A673 (cell line): Measurements from ENCODE around the gene ZNF738.

Experiments
- CTCF ChIP-seq: fragments of 300-800, 200-600 bp; sonication (generic); conservative IDR thresholded peaks from 2 replicates; pipeline ENCODE4 v1.5.1; 2017; ENCODE audit warnings: low read depth, mild to moderate bottlenecking, antibody characterized with exemption, low read length, moderate library complexity, mixed read lengths
- EZH2 ChIP-seq: fragments of 200-600 bp; sonication (generic); IDR thresholded peaks from 2 replicates; pipeline ENCODE4 v1.6.1; 2017; ENCODE audit warnings: borderline replicate concordance, low read depth, mild to moderate bottlenecking, mixed read lengths, antibody characterized with exemption, low read length; ENCODE audit not compliant: poor library complexity, severe bottlenecking

GRCh38 chr19:21422244-21422643 is 63.4 kb downstream of the ZNF738 start:
- TF ChIP-seq CTCF (no peak), EZH2 (no peak)
